Stimulated activated naive CD4-positive, alpha-beta T cell (primary cell): ENCODE data around the gene USP6NL.

Experiments
- DNase-seq, 6 experiments: peaks; one replicate each; lab custom pipeline; 2025; lab: John Stamatoyannopoulos, UW

The USP6NL gene

GRCh38 chr10:11415095-11415494 lies 196.4 kb downstream of the USP6NL start:
- DNase-seq = no peak

- DNase-seq = no peak
These were observed 197.0 kb downstream of the USP6NL start for GRCh38 chr10:11414314-11415038.

- no peak for DNase-seq
These were observed 199.4 kb downstream of the USP6NL start for GRCh38 chr10:11411926-11412545.

DNA sequence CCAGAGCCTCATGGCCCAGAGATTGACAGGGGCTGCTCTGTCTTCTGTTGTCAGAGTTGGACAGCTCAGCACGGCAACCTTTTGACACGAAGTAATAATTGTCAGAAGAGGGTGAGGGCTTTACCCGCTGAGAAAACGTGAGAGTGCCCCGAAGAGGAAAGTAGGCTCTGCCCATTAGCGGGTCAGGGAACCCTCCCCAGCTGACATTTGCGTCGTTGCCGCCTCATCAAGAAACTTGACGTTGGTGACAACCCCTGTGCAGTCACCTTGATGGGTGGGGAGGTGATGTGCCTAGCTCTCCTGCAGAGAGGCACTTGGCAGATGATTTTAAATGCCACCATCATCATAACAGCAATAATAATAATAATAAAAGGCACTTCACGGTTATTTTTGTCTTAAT lies 202.1 kb downstream of the USP6NL start:
- DNase-seq = no peak

GRCh38 chr10:11407939-11408338 lies 203.5 kb downstream of the USP6NL start:
- DNase-seq = no peak

DNA sequence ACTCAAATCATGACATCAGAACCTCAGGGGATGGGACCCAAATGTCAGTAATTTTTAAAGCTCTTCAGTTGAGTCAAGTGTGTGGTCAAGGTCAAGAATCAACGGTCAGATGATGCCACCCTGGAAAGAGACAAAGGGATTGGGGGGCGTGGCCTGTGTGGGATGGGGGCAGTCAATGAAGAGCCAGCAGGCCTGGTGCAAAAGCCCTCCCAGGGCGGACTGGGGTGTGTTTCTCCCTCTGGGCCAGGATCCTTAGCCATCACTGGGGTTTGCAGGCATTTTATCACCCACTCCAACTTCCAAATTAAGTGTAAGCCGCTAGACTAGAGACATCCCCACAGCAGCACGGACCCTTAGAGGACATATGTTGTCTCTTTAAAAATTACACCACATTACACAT lies 204.7 kb downstream of the USP6NL start:
- DNase-seq = no peak

GRCh38 chr10:11404901-11405300 lies 206.5 kb downstream of the USP6NL start:
- DNase-seq = no peak
